Endothelial cell of umbilical vein (primary cell): ENCODE results near the gene RAB27B. TPM values are rescaled to one million over a fixed set of nuclear protein-coding genes. Genes with fewer than 3 reads are reported as not detected.

Experiments used
- BruUV-seq: library from RNA; stranded (reverse); fragments of 400-500 nt; replicated peaks from 2 replicates; lab custom pipeline; 2021; lab: Mats Ljungman, UMichigan
- CTCF ChIA-PET: fragments of 300-600, 350-600 bp; sonication (Branson Sonifier 250); formaldehyde crosslinking; loops from one replicate; lab custom pipeline; 2021; ENCODE audit warnings: antibody characterized with exemption, inconsistent platforms; lab: Charles Lee
- POLR2A ChIA-PET: fragments of 300-600, 350-600 bp; sonication (Branson Sonifier 250); formaldehyde crosslinking; loops from one replicate; lab custom pipeline; 2021; ENCODE audit warnings: antibody characterized with exemption, inconsistent platforms; lab: Charles Lee
- DNase-seq: peaks from one replicate; pipeline ENCODE4 v3.0.0-alpha.2; 2011; ENCODE audit warnings: low read depth, low spot score
- FAIRE-seq: peaks from 2 replicates; lab custom pipeline; 2011; peaks lifted over from hg19 to GRCh38; lab: Jason Lieb, UNC
- H2AFZ ChIP-seq: 2 replicates; pipeline ENCODE4 v1.6.0; 2012; ENCODE audit warnings: low read depth, low read length, control low read depth, inconsistent platforms
- H3K27ac ChIP-seq: 2 replicates; pipeline ENCODE4 v1.5.1; 2011; ENCODE audit warnings: low read depth, mild to moderate bottlenecking, control low read depth, low read length, moderate library complexity; ENCODE audit not compliant: insufficient read depth
- H3K27me3 ChIP-seq, 2 experiments: 2 replicates each; pipeline versions ENCODE4 v1.6.0 to v1.6.1; 2011; ENCODE audit warnings: low read length in 2 of 2, mixed read lengths in 1 of 2; ENCODE audit not compliant: control insufficient read depth in 2 of 2, insufficient read depth in 2 of 2
- H3K36me3 ChIP-seq, 2 experiments: 2 replicates in 1 of 2; 3 replicates in 1 of 2; pipeline ENCODE4 v1.5.1; 2011; ENCODE audit warnings: low read length in 2 of 2, mild to moderate bottlenecking in 1 of 2, moderate library complexity in 1 of 2; ENCODE audit not compliant: control insufficient read depth in 2 of 2, insufficient read depth in 2 of 2; ENCODE audit errors: extremely low read depth in 1 of 2
- H3K4me1 ChIP-seq: 3 replicates; pipeline ENCODE4 v1.5.1; 2011; ENCODE audit warnings: mild to moderate bottlenecking, low read length; ENCODE audit not compliant: control insufficient read depth, insufficient read depth; ENCODE audit errors: extremely low read depth
- H3K4me2 ChIP-seq: 2 replicates; pipeline ENCODE4 v1.6.1; 2011; ENCODE audit warnings: low read length, control low read depth, mixed read lengths; ENCODE audit not compliant: insufficient read depth
- H3K4me3 ChIP-seq, 3 experiments: fragments of 200-600 bp in 1 of 3; sonication (generic), shearing (Covaris generic) in 1 of 3; replicated peaks in 1 of 3; 2 replicates each; pipeline ENCODE4 v1.5.1; 2011 to 2016; ENCODE audit warnings: control low read depth in 3 of 3, low read length in 3 of 3, mild to moderate bottlenecking in 2 of 3, inconsistent platforms in 1 of 3, low read depth in 1 of 3, moderate library complexity in 1 of 3; ENCODE audit not compliant: insufficient read depth in 1 of 3
- H3K79me2 ChIP-seq: 2 replicates; pipeline ENCODE4 v1.6.0; 2012; ENCODE audit warnings: low read length, inconsistent platforms; ENCODE audit not compliant: control insufficient read depth, insufficient read depth
- H3K9ac ChIP-seq: replicated peaks from 2 replicates; pipeline ENCODE3; 2011; ENCODE audit warnings: low read length, control low read depth; ENCODE audit not compliant: insufficient read depth; ENCODE audit errors: extremely low read depth
- H3K9me1 ChIP-seq: replicated peaks from 3 replicates; pipeline ENCODE4 v1.6.0; 2011; ENCODE audit warnings: mild to moderate bottlenecking, low read length; ENCODE audit not compliant: control insufficient read depth, insufficient read depth; ENCODE audit errors: extremely low read depth
- H3K9me3 ChIP-seq: replicated peaks from 2 replicates; pipeline ENCODE4 v1.5.1; 2012; ENCODE audit warnings: low read length, inconsistent platforms; ENCODE audit not compliant: control insufficient read depth, insufficient read depth
- H4K20me1 ChIP-seq: replicated peaks from 2 replicates; pipeline ENCODE3; 2011; ENCODE audit warnings: mild to moderate bottlenecking, low read length; ENCODE audit not compliant: control insufficient read depth, insufficient read depth; ENCODE audit errors: extremely low read depth
- EZH2 ChIP-seq: IDR thresholded peaks from 2 replicates; pipeline ENCODE4 v1.6.1; 2012; ENCODE audit warnings: borderline replicate concordance, low read depth, mild to moderate bottlenecking, moderate library complexity, low read length, inconsistent platforms; ENCODE audit not compliant: severe bottlenecking
- FOS ChIP-seq: IDR thresholded peaks from 2 replicates; pipeline ENCODE4 v1.6.1; 2011; ENCODE audit warnings: mild to moderate bottlenecking, low read length, moderate library complexity, borderline replicate concordance; ENCODE audit not compliant: insufficient read depth
- MYC ChIP-seq: IDR thresholded peaks from one replicate; pipeline ENCODE4 v1.6.1; 2011; ENCODE audit warnings: mild to moderate bottlenecking, low read depth, low read length
- POLR2A ChIP-seq: IDR thresholded peaks from 2 replicates; pipeline ENCODE4 v1.6.1; 2012; ENCODE audit warnings: low read depth, mild to moderate bottlenecking, control low read depth, low read length
- POLR2AphosphoS5 ChIP-seq: IDR thresholded peaks from 2 replicates; pipeline ENCODE4 v1.6.1; 2012; ENCODE audit warnings: low read depth, mild to moderate bottlenecking, control low read depth, low read length, moderate library complexity; ENCODE audit not compliant: insufficient read depth
- dilution Hi-C: fragments of 300-500 bp; cut with MboI; formaldehyde crosslinking; loops from one replicate; pipeline ENCODE4 v1.15.0; 2019; ENCODE audit warnings: low sequenced_read_pairs; ENCODE audit not compliant: extremely low pct_ligation_motif_present
- intact Hi-C: fragments of 100-400 bp; cut with micrococcal nuclease; formaldehyde crosslinking; loops from one replicate; pipeline ENCODE4 v1.10.0; 2022
- polyA plus RNA-seq, 4 experiments: library from polyadenylated mRNA; depleted of rRNA in 3 of 4; stranded (reverse) in 3 of 4; unstranded in 1 of 4; fragments of >200 nt; gene quantifications; 2 replicates each; pipeline versions ENCODE4 v1.2.1 to v1.2.3, GENCODE V29; 2011 to 2012; ENCODE audit warnings: missing spikeins in 1 of 4
- total RNA-seq: library from RNA; stranded (reverse); gene quantifications from 2 replicates; pipeline ENCODE4 v1.2.3, GENCODE V29; 2021
- TF ChIP-seq, protein P1 (sequence below), 2 donors: IDR thresholded peaks; 1 replicate in 1 of 2; 2 replicates in 1 of 2; pipeline ENCODE4 v1.5.1; 2011; ENCODE audit warnings: low read length in 2 of 2, mild to moderate bottlenecking in 2 of 2, moderate library complexity in 2 of 2, control low read depth in 1 of 2, inconsistent platforms in 1 of 2, low read depth in 1 of 2; ENCODE audit not compliant: insufficient read depth in 1 of 2; ENCODE audit errors: extremely low read depth in 1 of 2
- TF ChIP-seq, protein P2 (sequence below): IDR thresholded peaks from 2 replicates; pipeline ENCODE4 v1.6.1; 2011; ENCODE audit not compliant: insufficient read depth, insufficient read length

The RAB27B gene
- total and polyA plus RNA-seq, 2 donors (not counting 3 experiments of a cell fraction or from before 2014, with no cell fraction given): not detected

- Histone ChIP-seq H3K27ac (no peak overlapping the region), H2AFZ (no peak overlapping the region), H3K79me2 (no peaks in the 10 kb centered on the region), H4K20me1 (no peaks in the 10 kb centered on the region), H3K27me3 (no peaks in the 10 kb centered on the region), H3K4me1 (no peaks in the 10 kb centered on the region), H3K4me3 (no peak overlapping the region), H3K36me3 (no peaks in the 10 kb centered on the region), H3K9me3 (no peaks in the 10 kb centered on the region), H3K9me1 (no peaks in the 10 kb centered on the region), H3K4me2 (no peak overlapping the region), H3K9ac (no peak overlapping the region)
- POLR2A ChIA-PET: no interaction called here
- intact Hi-C loops: no loop called here
- DNase-seq (no peak), FAIRE-seq (no peak)
- TF ChIP-seq POLR2A (no peak), MYC (no peak), EZH2 (no peak), FOS (no peak), POLR2AphosphoS5 (no peak)
- TF ChIP-seq, protein P1, sequence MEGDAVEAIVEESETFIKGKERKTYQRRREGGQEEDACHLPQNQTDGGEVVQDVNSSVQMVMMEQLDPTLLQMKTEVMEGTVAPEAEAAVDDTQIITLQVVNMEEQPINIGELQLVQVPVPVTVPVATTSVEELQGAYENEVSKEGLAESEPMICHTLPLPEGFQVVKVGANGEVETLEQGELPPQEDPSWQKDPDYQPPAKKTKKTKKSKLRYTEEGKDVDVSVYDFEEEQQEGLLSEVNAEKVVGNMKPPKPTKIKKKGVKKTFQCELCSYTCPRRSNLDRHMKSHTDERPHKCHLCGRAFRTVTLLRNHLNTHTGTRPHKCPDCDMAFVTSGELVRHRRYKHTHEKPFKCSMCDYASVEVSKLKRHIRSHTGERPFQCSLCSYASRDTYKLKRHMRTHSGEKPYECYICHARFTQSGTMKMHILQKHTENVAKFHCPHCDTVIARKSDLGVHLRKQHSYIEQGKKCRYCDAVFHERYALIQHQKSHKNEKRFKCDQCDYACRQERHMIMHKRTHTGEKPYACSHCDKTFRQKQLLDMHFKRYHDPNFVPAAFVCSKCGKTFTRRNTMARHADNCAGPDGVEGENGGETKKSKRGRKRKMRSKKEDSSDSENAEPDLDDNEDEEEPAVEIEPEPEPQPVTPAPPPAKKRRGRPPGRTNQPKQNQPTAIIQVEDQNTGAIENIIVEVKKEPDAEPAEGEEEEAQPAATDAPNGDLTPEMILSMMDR (IDR thresholded peaks at IDR 0.05; ENCODE audit: extremely low read depth in 1 of 2, insufficient read depth in 1 of 2, low read depth in 1 of 2, low read length in 2 of 2): no peak
- TF ChIP-seq, protein P2, sequence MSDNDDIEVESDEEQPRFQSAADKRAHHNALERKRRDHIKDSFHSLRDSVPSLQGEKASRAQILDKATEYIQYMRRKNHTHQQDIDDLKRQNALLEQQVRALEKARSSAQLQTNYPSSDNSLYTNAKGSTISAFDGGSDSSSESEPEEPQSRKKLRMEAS: no peak
- no TSS peak for BruUV-seq
- CTCF ChIA-PET: no interaction called here
- dilution Hi-C loops: no loop called here
These were observed 100.0 kb downstream of the RAB27B start for GRCh38 chr18:54928236-54928635.
